Body of pancreas (tissue), 4 donors: Measurements from ENCODE around the gene TMA7B.

Experiments used
- CTCF ChIP-seq, 7 experiments: fragments of 450-650 bp in 4 of 7; fragments of 200-600 bp in 3 of 7; sonication (generic) in 3 of 7; IDR thresholded peaks; one replicate each; pipeline ENCODE4 v1.5.1; 2016 to 2019; ENCODE audit warnings: antibody characterized with exemption in 7 of 7
- POLR2A ChIP-seq, 3 donors: fragments of 450-650 bp; IDR thresholded peaks; one replicate each; pipeline ENCODE4 v1.6.1; 2016; ENCODE audit warnings: antibody characterized with exemption in 3 of 3, mild to moderate bottlenecking in 2 of 3

- TF ChIP-seq POLR2A (IDR thresholded peaks at IDR 0.05) (no peak), CTCF (IDR thresholded peaks at IDR 0.05) (no peak)
Observed at GRCh38 chr22:39990686-39991085, 30.5 kb downstream of the TMA7B start.
